Measurements from ENCODE around the gene OR7A10.

OR7A10 gene

DNA sequence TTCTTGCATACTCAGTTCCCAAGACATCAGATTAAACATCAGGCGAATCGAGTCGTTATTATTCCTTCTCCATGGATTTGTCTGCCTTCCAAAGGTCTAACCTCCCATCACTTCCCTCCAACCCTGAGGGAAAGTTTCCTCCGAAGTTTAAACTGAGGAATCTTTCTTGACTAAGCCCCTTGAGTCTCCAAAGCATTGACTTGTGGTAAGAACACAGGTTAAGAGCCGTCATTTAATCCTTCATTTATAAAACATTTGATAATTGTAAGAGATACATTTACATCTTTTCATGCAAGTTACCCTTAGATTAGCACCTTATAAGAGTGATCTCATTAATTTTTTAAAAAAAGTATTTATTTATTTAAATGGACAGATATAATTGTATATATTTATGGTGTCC, at the start of gene OR7A10:
OR7A10 (minus strand) TSS at position 101 of the 400 bp plus-strand sequence. CDS start 7,045 bp downstream, outside the sequence.
- DNase-seq: no peak

DNA sequence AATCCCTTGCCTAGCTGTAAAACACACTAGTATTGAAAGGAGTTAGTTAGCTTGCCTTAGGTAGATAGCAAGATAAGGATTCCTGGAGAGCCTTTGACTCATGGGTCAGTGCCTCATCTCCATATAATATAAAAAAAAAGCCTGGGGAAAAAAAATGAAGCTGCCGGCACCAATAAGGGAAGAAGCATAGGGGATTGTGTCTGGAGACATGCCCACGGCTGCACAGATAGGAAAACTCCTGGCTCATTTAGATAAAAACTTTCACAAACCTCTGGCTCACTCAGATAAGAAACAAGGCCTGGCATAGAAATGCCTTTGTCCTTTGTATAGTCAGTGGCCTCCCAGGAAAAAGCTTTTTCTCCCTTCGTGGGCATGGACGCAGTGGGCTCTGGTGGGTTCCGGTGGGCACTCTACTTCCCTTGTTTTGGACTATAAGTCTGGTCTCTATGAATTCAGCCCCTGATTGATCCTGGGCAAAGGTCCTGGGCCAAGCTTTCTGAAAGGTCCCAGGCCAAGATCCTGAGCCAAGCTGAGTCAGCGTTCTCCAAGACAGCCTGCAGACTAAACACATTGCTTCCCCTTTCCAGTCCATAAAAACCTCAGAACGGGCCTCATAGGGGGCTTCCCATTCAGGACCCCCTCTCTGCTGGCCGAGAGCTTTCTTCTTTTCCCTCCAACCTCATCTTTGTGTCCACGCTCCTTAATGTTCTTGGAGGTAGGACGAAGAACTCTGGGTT, 42.1 kb upstream of the OR7A10 start:
- DNase-seq: no peak

DNA sequence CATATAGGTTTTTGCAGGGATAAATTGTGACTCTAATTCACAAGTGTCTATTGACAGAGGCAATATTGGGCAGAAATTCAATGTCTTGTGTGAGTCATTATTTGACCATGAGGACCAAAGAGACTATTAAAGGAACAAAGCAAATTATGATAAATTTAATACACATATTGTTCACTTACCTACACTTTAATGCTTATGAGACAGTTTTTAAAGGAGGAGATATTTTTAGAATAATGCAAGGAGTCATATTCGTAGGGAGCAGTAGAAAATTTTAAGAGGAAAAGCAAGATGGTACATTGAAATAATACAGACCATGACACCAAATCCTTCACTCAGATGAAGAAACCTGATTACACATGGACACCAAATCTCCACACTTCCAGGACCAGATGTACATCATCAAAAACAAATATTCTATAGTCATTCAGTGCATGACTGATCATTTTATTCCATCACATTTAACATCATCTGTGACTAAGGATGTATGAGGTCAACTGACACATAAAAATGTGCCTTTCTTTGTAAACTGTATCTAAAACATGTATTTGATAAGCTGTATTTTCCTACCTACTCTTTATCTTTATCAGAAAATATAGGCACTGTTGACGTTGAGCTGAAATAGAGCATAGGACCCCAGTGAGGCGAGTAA, 41.4 kb upstream of the OR7A10 start:
- DNase-seq: no peak

DNA sequence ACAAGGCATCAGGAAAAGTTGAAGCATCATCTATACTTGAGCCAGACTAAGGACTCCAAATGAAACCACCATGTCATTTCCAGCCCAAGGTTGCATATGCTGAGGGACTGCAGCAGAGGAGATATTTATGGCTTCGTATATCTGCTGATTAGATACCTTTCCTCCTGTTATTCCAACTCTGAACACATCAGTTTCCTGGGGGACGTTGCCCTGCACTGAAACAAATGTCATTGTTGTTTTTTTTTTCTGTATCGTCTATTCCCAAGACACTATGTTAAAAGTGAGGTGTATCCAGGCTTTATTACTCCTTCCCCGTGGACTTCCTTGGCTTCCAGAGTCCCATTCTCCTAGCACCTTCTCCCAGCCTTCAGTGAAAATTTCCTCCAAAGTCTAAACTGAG, 37.3 kb upstream of the OR7A10 start, which contains the start of gene OR7A17:
OR7A17 (minus strand) TSS at position 101 of the 400 bp plus-strand sequence. CDS start 4,777 bp downstream, outside the sequence.
- DNase-seq: no peak

- no peak for DNase-seq
Observed at GRCh38 chr19:14871619-14872230, 23.0 kb upstream of the OR7A10 start.

GRCh38 chr19:14868497-14868896, 19.8 kb upstream of the OR7A10 start:
- no peak for DNase-seq

GRCh38 chr19:14843578-14843977, 5.1 kb downstream of the OR7A10 start:
- DNase-seq: no peak

GRCh38 chr19:14843169-14843568, 5.6 kb downstream of the OR7A10 start:
- DNase-seq: no peak

- DNase-seq: no peak
Observed at GRCh38 chr19:14840206-14840605, 8.5 kb downstream of the OR7A10 start.

GRCh38 chr19:14837391-14837790, 11.3 kb downstream of the OR7A10 start:
- no peak for DNase-seq

GRCh38 chr19:14835011-14835410, 13.7 kb downstream of the OR7A10 start, which contains the start of the genes OR7A5 and OR7C1:
OR7A5 (minus strand) TSS chr19:14835185; CDS start chr19:14828241, 6,944 bp downstream.
OR7C1 (minus strand) TSS chr19:14835185; CDS start chr19:14800136, 35,049 bp downstream.
- DNase-seq: no peak

GRCh38 chr19:14830702-14831101, 18.0 kb downstream of the OR7A10 start:
- no peak for DNase-seq

GRCh38 chr19:14826006-14826405, 22.7 kb downstream of the OR7A10 start:
- no peak for DNase-seq

GRCh38 chr19:14821937-14822336, 26.8 kb downstream of the OR7A10 start:
- DNase-seq: no peak

- no peak for DNase-seq
Observed at GRCh38 chr19:14818588-14818987, 30.1 kb downstream of the OR7A10 start.

- DNase-seq: no peak
Observed at GRCh38 chr19:14817052-14817451, 31.7 kb downstream of the OR7A10 start.

- no peak for DNase-seq
Observed at GRCh38 chr19:14814982-14815652, 33.6 kb downstream of the OR7A10 start.

GRCh38 chr19:14809272-14810057, 39.3 kb downstream of the OR7A10 start:
- DNase-seq: no peak

DNA sequence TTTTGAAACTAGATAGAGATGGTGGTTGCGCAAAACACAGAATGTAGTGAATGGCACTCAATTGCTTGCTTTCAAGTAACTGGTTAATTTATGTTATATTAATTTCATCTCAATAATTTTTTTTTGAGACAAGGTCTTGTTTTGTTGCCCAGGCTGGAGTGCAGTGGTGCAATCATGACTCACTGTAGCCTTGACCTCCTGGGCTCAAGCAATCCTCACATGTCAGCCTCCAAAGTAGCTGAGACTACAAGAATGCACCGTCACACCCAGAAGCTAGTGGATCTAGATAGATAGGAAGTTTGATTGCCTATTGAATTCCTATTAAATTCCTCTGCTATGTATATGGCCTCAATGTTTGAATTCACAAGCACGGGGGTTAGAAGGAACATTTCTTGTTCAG, 44.0 kb downstream of the OR7A10 start:
- no peak for DNase-seq

GRCh38 chr19:14798760-14799159, 50.0 kb downstream of the OR7A10 start:
- no peak for DNase-seq

GRCh38 chr19:14796021-14796420, 52.7 kb downstream of the OR7A10 start:
- DNase-seq: no peak

- DNase-seq: no peak
Observed at GRCh38 chr19:14795078-14795721, 53.5 kb downstream of the OR7A10 start.

Measured in NCI-H1694 treated with DMSO at 0.1 percent for 48 hours (cell line).